Activated CD4-positive, alpha-beta T cell treated with anti-CD3 and anti-CD28 coated beads, Interleukin-2, Interleukin-6, amounts not matched to agents 100 ng/mL and 50 ng/mL, durations not matched to agents 16 hours and 8 hours (primary cell): ENCODE measurements around the gene COPG1.
"Not testable (repeated sequence)": the region's sequence is repeated elsewhere in the genome, so short reads cannot be mapped to it uniquely, and the experiment has no call there.

Source experiments
- DNase-seq: peaks from one replicate; pipeline ENCODE4 v3.0.0-alpha.2; 2020

Gene COPG1

GRCh38 chr3:129249284-129250065, at the start of gene COPG1:
Gene COPG1, plus strand, starts transcription at chr3:129249606. Its CDS starts 104 bp downstream, at chr3:129249710.
- DNase-seq, result peak; percentile 94

GRCh38 chr3:129204473-129204872, 44.9 kb upstream of the COPG1 start:
- DNase-seq, result no peak

- DNase-seq, result no peak
Measured at GRCh38 chr3:129205109-129205832, 44.1 kb upstream of the COPG1 start.

GRCh38 chr3:129207479-129207878, 41.9 kb upstream of the COPG1 start:
- DNase-seq, result no peak

- DNase-seq, result no peak
Measured at GRCh38 chr3:129211345-129211744, 38.1 kb upstream of the COPG1 start.

GRCh38 chr3:129211772-129212171, 37.6 kb upstream of the COPG1 start:
- no peak for DNase-seq

- no peak for DNase-seq
Measured at GRCh38 chr3:129213238-129213637, 36.2 kb upstream of the COPG1 start.

- DNase-seq, result no peak
Measured at GRCh38 chr3:129218742-129219141, 30.7 kb upstream of the COPG1 start.

- DNase-seq, result not testable (repeated sequence)
Measured at GRCh38 chr3:129224387-129224786, 25.0 kb upstream of the COPG1 start.

- DNase-seq, result peak; percentile 56
Measured at GRCh38 chr3:129224984-129225393, 24.4 kb upstream of the COPG1 start.

GRCh38 chr3:129226374-129226773, 23.0 kb upstream of the COPG1 start:
- DNase-seq, result peak; percentile 29

GRCh38 chr3:129228891-129229585, 20.4 kb upstream of the COPG1 start:
- DNase-seq, result peak; percentile 12

- peak; percentile 86 for DNase-seq
Measured at GRCh38 chr3:129230311-129231019, 18.9 kb upstream of the COPG1 start.

- peak; percentile 32 for DNase-seq
Measured at GRCh38 chr3:129231331-129232119, 17.9 kb upstream of the COPG1 start.

- DNase-seq, result peak; percentile 34
Measured at GRCh38 chr3:129233538-129233937, 15.9 kb upstream of the COPG1 start.

- no peak for DNase-seq
Measured at GRCh38 chr3:129234441-129234840, 15.0 kb upstream of the COPG1 start.

GRCh38 chr3:129235344-129235917, 14.0 kb upstream of the COPG1 start:
- DNase-seq, result no peak

- DNase-seq, result peak; percentile 83
Measured at GRCh38 chr3:129238945-129239705, 10.3 kb upstream of the COPG1 start.

GRCh38 chr3:129239991-129240390, 9.4 kb upstream of the COPG1 start:
- DNase-seq, result no peak

GRCh38 chr3:129240436-129240835, 9.0 kb upstream of the COPG1 start:
- DNase-seq, result no peak

GRCh38 chr3:129245141-129245540, 4.3 kb upstream of the COPG1 start:
- DNase-seq, result no peak
